COLO668 (cell line): ENCODE data around the gene DDT.
"Not testable (repeated sequence)": the region's sequence is repeated elsewhere in the genome, so short reads cannot be mapped to it uniquely, and the experiment has no call there.

Experiments used
- DNase-seq: peaks from one replicate; lab custom pipeline; 2025; ENCODE audit not compliant: unreplicated experiment; lab: John Stamatoyannopoulos, UW

Gene DDT

GRCh38 chr22:23974345-23974744, at the start of gene DDT:
Gene DDT (minus strand): TSS chr22:23974441. CDS start chr22:23974414, 27 bp downstream.
- DNase-seq, result not testable (repeated sequence)

- no peak for DNase-seq
These were observed 49.1 kb upstream of the DDT start for GRCh38 chr22:24023204-24023789.

GRCh38 chr22:24021304-24021703, 47.1 kb upstream of the DDT start:
- DNase-seq, result no peak

GRCh38 chr22:24016156-24016555, 41.9 kb upstream of the DDT start:
- no peak for DNase-seq

GRCh38 chr22:24011735-24012068, 37.5 kb upstream of the DDT start:
- DNase-seq, result peak; percentile 63

GRCh38 chr22:24010018-24010391, 35.8 kb upstream of the DDT start:
- DNase-seq, result no peak

GRCh38 chr22:24009227-24010017, 35.2 kb upstream of the DDT start:
- DNase-seq, result no peak

GRCh38 chr22:24008381-24009226, 34.4 kb upstream of the DDT start:
- DNase-seq, result no peak

GRCh38 chr22:24008022-24008283, 33.7 kb upstream of the DDT start:
- no peak for DNase-seq

- DNase-seq, result no peak
These were observed 33.2 kb upstream of the DDT start for GRCh38 chr22:24007253-24008021.

GRCh38 chr22:24006914-24007214, 32.6 kb upstream of the DDT start:
- no peak for DNase-seq

- no peak for DNase-seq
These were observed 32.1 kb upstream of the DDT start for GRCh38 chr22:24006207-24006913.

GRCh38 chr22:24005201-24005600, 31.0 kb upstream of the DDT start, which contains the start of gene GSTT4:
Gene GSTT4 (minus strand): TSS chr22:24005453. CDS start chr22:24005356, 97 bp downstream.
- no peak for DNase-seq

GRCh38 chr22:24003887-24004286, 29.6 kb upstream of the DDT start:
- no peak for DNase-seq

GRCh38 chr22:24002851-24003250, 28.6 kb upstream of the DDT start:
- no peak for DNase-seq

GRCh38 chr22:24002272-24002671, 28.0 kb upstream of the DDT start:
- no peak for DNase-seq

GRCh38 chr22:24001314-24001713, 27.1 kb upstream of the DDT start:
- no peak for DNase-seq

- DNase-seq, result not testable (repeated sequence)
These were observed 25.5 kb upstream of the DDT start for GRCh38 chr22:23999779-24000178.

- no peak for DNase-seq
These were observed 22.9 kb upstream of the DDT start for GRCh38 chr22:23997092-23997491.

- not testable (repeated sequence) for DNase-seq
These were observed 19.4 kb upstream of the DDT start for GRCh38 chr22:23993581-23994177.
